Fibroblast of skin of left biceps (primary cell): ENCODE measurements around the gene SLC7A11.

Source experiments
- DNase-seq, 2 experiments: peaks; one replicate each; pipeline ENCODE4 v3.0.0-alpha.2; 2013; ENCODE audit warnings: low read depth in 2 of 2

SLC7A11 gene

GRCh38 chr4:138162259-138162658, 79.9 kb downstream of the SLC7A11 start:
- no peak for DNase-seq

DNA sequence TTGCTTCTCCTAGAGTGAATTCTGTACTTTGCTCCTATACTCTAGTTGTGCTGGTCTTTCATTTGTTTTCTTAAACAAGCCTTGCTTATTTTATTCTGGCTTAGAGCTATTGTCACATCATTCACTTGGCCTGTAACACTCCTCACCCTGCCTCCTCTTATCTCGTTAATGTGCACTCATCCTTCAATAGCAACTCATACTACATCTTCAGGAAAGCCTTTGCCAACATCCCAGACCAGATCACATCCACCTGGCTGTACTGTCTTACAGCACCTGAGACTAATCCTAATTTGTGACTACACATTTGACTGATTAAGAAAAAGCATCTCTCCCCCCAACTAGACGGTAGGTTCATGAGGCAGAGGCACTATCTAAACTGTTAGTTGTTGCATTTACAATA, 80.8 kb downstream of the SLC7A11 start:
- no peak for DNase-seq

- peak; percentile 61 to 64 for DNase-seq
Measured at GRCh38 chr4:138158746-138159297, 83.3 kb downstream of the SLC7A11 start.

GRCh38 chr4:138140879-138141278, 101.3 kb downstream of the SLC7A11 start:
- no peak for DNase-seq

GRCh38 chr4:138138774-138139173, 103.4 kb downstream of the SLC7A11 start:
- no peak for DNase-seq

- DNase-seq, result no peak
Measured at GRCh38 chr4:138135610-138136009, 106.5 kb downstream of the SLC7A11 start.

DNA sequence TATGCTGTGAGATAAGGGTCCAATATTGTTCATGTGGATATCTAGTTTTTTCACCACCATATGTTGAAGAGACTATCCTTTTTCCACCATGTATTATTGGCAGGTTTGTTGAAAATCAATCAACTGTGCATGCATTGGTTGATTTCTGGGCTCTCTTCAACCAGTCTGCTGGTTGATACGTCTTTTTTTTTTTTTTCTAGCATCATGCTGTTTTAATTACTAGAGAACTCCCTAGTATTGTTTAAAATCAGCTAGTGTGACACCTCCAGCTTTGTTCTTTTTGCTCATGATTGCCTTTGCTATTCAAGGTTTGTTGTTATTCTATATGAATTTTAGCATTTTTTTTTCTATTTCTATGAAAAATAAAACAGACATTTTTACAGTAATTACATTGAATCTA, 123.9 kb downstream of the SLC7A11 start:
- no peak for DNase-seq

- DNase-seq, result no peak
Measured at GRCh38 chr4:138115053-138115452, 127.1 kb downstream of the SLC7A11 start.

DNA sequence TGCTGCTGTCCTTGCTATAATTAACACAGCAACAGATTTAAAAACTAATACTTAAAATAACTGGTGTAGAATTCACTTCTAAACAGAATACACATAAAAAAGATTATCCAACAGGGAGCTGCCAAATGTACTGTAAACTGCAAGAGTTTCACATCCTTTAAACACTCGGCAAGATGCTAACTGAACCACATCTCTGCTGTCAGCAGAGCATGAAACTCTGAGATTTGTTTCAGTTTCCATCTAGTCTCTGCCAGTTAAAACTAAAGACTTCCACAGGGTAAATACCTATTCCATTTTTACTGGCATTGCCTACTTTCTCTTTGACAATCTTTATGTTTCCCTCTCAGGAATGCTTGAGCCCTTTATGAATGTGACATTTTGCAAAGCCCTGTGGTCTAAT, 127.7 kb downstream of the SLC7A11 start:
- DNase-seq, result no peak
